ENCODE data around the gene MAP4K2. TPM values are rescaled to one million over a fixed set of nuclear protein-coding genes. Genes with fewer than 3 reads are reported as not detected.

The MAP4K2 gene
- polyA plus RNA-seq, 1 experiment = 22.4 TPM

DNA sequence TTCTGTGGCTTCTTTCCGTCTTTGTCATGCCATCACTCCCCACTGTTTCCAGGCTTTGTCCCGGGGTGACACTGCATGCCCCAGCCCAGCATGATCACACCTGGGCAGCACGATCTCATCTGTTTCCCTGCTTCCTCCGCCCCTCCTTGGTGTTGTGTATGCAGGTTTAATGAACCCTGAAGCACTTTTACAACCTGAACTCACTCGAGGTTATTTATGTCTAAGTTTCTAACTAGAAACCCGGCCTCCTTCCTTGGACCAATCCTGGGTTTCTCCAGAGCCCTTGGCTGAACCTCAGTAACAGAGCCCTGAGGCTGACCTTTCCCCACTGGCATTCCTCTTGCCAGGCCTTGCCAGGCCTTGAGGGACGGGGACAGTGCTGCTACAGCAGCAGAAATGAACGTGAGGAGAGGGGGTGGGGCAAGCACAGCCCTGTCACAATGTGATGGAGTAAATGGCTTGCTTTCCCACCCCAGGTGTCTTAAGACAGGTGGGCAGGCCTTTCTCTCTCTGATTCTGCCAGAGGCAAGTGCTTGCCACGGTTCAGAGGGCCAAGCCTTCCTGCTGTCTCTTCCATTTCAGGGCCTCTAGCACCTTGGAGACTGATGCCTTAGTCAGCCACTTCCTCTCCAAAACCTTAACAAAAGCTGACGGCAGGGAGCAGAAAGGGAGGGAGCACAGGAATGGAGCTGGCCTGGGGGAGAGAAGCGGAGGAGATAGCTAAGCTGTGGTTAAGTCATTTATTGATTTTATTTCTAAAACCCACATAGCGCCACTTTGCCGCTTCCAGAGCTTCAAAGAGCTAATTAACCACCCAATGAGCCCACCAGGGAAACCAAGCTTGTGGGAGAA lies 40.1 kb downstream of the MAP4K2 start:
- Histone ChIP-seq H3K4me3 (ENCODE audit: low read depth, low read length) (no peak overlapping the region), H3K27me3 (ENCODE audit: control insufficient read depth, insufficient read depth, low read length) (no peaks in the 10 kb centered on the region), H3K36me3 (ENCODE audit: control insufficient read depth, insufficient read depth, low read length) (peaks cover 46% of the 10 kb centered on the region)
- ChIA-PET POLR2A (interaction anchor here (0.5 to 0.6 kb wide), 2 partner anchors 511 to 1055 kb away, joined by 4 to 6 read pairs; no protein-coding TSS in a partner anchor), CTCF (interaction anchor here (0.9 to 3.1 kb wide), 8 partner anchors 9 to 74 kb away, joined by 3 to 11 read pairs (median 3); no protein-coding TSS in a partner anchor)
- TF ChIP-seq, protein P1, sequence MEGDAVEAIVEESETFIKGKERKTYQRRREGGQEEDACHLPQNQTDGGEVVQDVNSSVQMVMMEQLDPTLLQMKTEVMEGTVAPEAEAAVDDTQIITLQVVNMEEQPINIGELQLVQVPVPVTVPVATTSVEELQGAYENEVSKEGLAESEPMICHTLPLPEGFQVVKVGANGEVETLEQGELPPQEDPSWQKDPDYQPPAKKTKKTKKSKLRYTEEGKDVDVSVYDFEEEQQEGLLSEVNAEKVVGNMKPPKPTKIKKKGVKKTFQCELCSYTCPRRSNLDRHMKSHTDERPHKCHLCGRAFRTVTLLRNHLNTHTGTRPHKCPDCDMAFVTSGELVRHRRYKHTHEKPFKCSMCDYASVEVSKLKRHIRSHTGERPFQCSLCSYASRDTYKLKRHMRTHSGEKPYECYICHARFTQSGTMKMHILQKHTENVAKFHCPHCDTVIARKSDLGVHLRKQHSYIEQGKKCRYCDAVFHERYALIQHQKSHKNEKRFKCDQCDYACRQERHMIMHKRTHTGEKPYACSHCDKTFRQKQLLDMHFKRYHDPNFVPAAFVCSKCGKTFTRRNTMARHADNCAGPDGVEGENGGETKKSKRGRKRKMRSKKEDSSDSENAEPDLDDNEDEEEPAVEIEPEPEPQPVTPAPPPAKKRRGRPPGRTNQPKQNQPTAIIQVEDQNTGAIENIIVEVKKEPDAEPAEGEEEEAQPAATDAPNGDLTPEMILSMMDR (IDR thresholded peaks at IDR 0.05; ENCODE audit: insufficient read depth, low read depth, low read length) = no peak
- no peak for DNase-seq (ENCODE audit: low read depth)

DNA sequence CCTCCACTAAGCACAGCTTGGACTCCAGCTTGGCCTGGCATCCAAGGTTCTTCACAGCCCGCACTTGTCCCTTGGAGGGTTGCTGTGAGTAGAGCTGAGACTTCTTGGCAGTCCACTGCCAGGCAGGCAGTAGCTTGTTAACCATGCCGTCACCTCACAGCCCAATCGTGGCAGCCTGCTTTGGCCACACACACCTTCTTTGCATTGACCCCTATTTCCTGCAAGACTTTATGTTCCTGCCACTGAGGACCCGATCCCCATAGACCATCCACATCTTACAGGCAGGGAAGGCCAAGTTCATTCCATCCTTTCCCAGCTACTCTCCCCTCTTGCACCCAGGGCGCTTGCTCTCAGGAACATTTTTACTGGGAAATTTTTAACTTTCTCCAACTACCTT lies 40.7 kb downstream of the MAP4K2 start:
- H3K4me3 ChIP-seq (ENCODE audit: low read depth, low read length) = no peak overlapping the region
- no peaks in the 10 kb centered on the region for H3K27me3 ChIP-seq (ENCODE audit: control insufficient read depth, insufficient read depth, low read length)
- CTCF ChIA-PET = interaction anchor here (0.5 to 3.1 kb wide), 3 partner anchors 11 to 74 kb away, joined by 3 to 11 read pairs (median 4); no protein-coding TSS in a partner anchor
- no peak for DNase-seq (ENCODE audit: low read depth)
- TF ChIP-seq, protein P1 (IDR thresholded peaks at IDR 0.05; ENCODE audit: insufficient read depth, low read depth, low read length) = no peak
- peaks cover 40% of the 10 kb centered on the region for H3K36me3 ChIP-seq (ENCODE audit: control insufficient read depth, insufficient read depth, low read length)
- POLR2A ChIA-PET = no interaction called here

DNA sequence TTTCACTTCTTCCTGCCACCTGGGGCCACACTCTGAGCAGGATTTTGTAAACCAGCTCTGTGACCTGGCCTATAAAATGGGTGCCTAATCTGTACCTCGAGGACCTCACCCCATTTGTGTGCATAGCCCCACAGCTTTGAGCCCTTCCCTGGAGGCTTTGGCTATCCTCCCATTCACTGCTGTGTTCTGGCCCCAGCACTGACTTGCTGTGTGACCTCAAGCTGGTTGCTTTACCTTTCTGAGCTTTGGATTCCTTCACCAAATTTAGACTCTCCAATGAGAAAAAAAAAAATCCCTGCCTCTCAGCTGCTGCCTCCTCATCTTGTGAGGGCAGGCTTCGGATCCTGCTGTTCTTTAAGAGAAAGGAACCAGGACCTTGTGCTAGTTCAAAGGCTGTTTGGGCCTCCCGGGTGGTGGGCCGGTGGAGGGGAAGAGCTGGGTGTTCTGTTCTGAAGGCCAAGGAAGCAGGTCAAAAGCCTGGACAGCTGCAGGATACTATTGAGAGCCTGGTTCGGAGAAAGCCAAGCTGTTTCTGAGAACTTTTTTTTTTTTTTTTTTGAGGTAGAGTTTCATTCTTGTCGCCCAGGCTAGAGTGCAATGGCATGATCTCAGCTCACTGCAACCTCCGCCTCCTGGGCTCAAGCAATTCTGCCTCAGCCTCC lies 42.1 kb downstream of the MAP4K2 start:
- H3K4me3 ChIP-seq (ENCODE audit: low read depth, low read length) = no peak overlapping the region
- ChIA-PET CTCF (interaction anchor here (1.0 to 3.1 kb wide), 3 partner anchors 13 to 27 kb away, joined by 3 to 11 read pairs (median 10); partner anchors contain the start of gene RASGRP2), POLR2A (interaction anchor here (0.6 kb wide), 2 partner anchors 11 to 12 kb away, joined by 8 to 9 read pairs; no protein-coding TSS in a partner anchor)
- no peak for DNase-seq (ENCODE audit: low read depth)
- H3K27me3 ChIP-seq (ENCODE audit: control insufficient read depth, insufficient read depth, low read length) = no peaks in the 10 kb centered on the region
- H3K36me3 ChIP-seq (ENCODE audit: control insufficient read depth, insufficient read depth, low read length) = peaks cover 30% of the 10 kb centered on the region
- TF ChIP-seq, protein P1 (IDR thresholded peaks at IDR 0.05; ENCODE audit: insufficient read depth, low read depth, low read length) = no peak

DNA sequence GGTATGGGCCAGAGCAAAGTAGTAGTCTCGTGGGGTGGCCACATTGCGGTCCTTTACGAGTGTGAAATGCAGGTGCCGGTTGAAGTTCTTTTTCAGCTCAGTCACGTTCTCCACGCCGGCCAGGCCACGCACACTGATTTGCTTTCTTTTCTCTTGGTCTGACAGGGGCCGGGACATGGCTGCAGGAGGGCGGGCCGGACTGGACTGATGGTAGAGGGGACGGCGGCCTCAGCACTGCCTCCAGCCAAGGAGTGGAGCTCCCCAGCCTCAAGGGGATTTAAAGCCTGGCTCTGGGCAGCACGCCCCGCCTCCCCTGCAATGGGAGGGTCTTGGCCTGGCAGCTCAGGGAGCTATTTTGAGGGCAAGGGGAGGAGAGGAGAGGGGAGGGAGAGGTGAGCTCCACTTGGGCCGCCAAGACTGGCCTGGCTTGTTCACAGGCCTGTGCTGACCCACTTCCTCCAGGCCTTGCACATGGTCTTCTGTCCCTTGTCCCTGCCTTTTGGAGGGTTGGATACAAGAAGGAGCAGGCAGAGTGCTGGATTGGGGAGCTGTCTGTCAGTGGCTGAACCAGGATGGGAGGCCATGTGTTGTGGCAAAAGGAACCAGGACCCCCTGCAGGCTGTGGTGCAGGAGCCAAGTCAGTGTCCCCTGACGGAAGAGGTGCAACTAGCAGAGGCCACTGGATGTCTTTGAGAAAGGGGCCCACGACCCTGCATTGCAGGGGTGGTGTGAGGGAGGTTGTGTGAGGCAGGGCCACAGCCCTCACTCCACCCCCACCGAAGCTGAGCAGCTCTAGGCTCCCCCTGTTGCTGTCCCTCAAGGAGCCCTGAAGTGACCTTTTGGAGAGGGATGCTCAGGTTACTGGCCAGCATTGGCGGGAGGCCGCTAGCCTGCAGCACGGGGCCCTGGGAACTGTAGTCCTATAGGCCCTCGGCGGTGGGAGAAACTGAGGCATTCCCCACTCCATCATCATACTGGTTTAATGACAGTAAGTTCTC lies 43.0 kb downstream of the MAP4K2 start, which contains the start of gene PYGM:
Gene PYGM, minus strand, starts transcription at position 253 of the 998 bp plus-strand sequence. Its CDS starts 76 bp downstream, at position 177.
- Histone ChIP-seq H3K36me3 (ENCODE audit: control insufficient read depth, insufficient read depth, low read length) (peaks cover 25% of the 10 kb centered on the region), H3K27me3 (ENCODE audit: control insufficient read depth, insufficient read depth, low read length) (no peaks in the 10 kb centered on the region), H3K4me3 (ENCODE audit: low read depth, low read length) (no peak within 1 kb of the TSS)
- TF ChIP-seq, protein P1 (IDR thresholded peaks at IDR 0.05; ENCODE audit: insufficient read depth, low read depth, low read length) = no peak
- no peak for DNase-seq (ENCODE audit: low read depth)
- ChIA-PET POLR2A (interaction anchor here (0.7 kb wide), 1 partner anchor 98 kb away, joined by 3 read pairs; no protein-coding TSS in a partner anchor), CTCF (interaction anchor here (0.7 to 1.4 kb wide), 6 partner anchors 11 to 71 kb away, joined by 3 to 10 read pairs (median 3); partner anchors contain the start of gene RASGRP2)

Data from BJ (cell line).